Stromal cell of bone marrow (primary cell): ENCODE data around the gene PRCP.

ENCODE experiments used
- DNase-seq: peaks from one replicate; pipeline ENCODE4 v3.0.0-alpha.2; 2012; ENCODE audit warnings: low read depth

Gene PRCP

GRCh38 chr11:82782825-82783374 is 117.3 kb downstream of the PRCP start:
- no peak for DNase-seq

- DNase-seq = no peak
These were observed 121.5 kb downstream of the PRCP start for GRCh38 chr11:82778776-82779175.

GRCh38 chr11:82776377-82776776 is 123.9 kb downstream of the PRCP start:
- no peak for DNase-seq

DNA sequence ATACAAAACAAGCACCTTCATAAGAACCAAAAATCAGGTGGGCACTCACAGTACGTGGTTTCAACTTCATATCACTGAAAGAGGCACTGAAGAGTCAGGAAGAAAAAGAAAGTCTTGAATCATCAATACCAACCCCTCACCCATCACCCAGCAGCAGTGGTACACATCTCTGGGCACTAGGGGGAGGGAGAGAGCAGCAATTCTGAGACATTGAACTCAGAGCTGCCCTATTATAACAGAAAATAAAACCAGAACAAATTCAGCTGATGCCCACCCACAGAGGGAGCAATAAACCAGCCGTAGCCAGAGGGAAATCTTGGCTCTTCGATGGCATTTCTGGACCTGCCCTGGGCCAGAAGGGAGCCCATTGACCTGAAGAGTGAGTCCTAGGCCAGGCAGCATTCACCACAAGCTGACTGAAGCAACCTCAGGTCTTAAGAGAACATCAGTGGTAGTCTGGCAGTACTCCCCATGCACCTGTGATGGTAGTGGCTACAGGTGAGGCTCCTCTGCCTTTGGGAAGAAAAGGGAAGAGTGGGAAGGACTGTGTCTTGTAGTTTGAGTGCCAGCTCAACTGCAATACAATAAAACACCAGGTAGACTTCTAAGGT is 124.4 kb downstream of the PRCP start:
- DNase-seq = peak; percentile 18

GRCh38 chr11:82775218-82775617 is 125.0 kb downstream of the PRCP start:
- DNase-seq = no peak
